Activated naive CD4-positive, alpha-beta T cell treated with anti-CD3 and anti-CD28 coated beads, Interleukin-2, amount 50 U/mL, for 72 hours (primary cell): ENCODE results near the gene POLE4. TPM values are rescaled to one million over a fixed set of nuclear protein-coding genes. Genes with fewer than 3 reads are reported as not detected.

Source experiments
- ATAC-seq, 2 donors: fragments of 150-1000 bp; cut with Tn5 transposase; 2 replicates each; pipeline ENCODE4 v1.10.0; 2021; ENCODE audit warnings: mild to moderate bottlenecking in 2 of 2, moderate library complexity in 2 of 2
- DNase-seq, 2 donors: peaks; one replicate each; pipeline ENCODE4 v3.0.0; 2021 to 2022; ENCODE audit warnings: low spot score in 2 of 2
- H3K27ac Mint-ChIP-seq, 2 donors: one replicate each; pipeline ENCODE4 v1.8.0; 2022; ENCODE audit warnings: mild to moderate bottlenecking in 2 of 2, mixed read lengths in 2 of 2
- H3K36me3 Mint-ChIP-seq, 2 donors: one replicate each; pipeline ENCODE4 v1.8.0; 2022; ENCODE audit warnings: mixed read lengths in 2 of 2
- H3K9me3 Mint-ChIP-seq, 2 donors: one replicate each; pipeline ENCODE4 v1.8.0; 2022; ENCODE audit warnings: mixed read lengths in 2 of 2
- total RNA-seq, 2 donors: library from RNA; stranded (reverse); gene quantifications; one replicate each; pipeline ENCODE4 v1.2.3, GENCODE V29; 2022

POLE4 gene, protein sequence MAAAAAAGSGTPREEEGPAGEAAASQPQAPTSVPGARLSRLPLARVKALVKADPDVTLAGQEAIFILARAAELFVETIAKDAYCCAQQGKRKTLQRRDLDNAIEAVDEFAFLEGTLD
- total RNA-seq = 10 to 100 TPM; 47.0 to 51.8 TPM

- Mint-ChIP-seq H3K36me3 (peaks cover 37 to 51% of the 10 kb centered on the region in 2 donors), H3K9me3 (peaks cover 3 to 4% of the 10 kb centered on the region in 2 donors), H3K27ac (peak within 1 kb of the TSS; percentile 92 to 95)
- ATAC-seq (peak; percentile 89 to 91), DNase-seq (peak; percentile 90 to 94)
Measured at GRCh38 chr2:74958274-74959105, at the start of gene POLE4. Gene POLE4 (plus strand): TSS chr2:74958643. CDS start chr2:74958680, 37 bp downstream.

GRCh38 chr2:74908748-74909444 lies 49.5 kb upstream of the POLE4 start:
- H3K27ac Mint-ChIP-seq = no peak overlapping the region
- DNase-seq (no peak), ATAC-seq (no peak)
- H3K36me3 Mint-ChIP-seq = no peaks in the 10 kb centered on the region
- no peaks in the 10 kb centered on the region for H3K9me3 Mint-ChIP-seq

GRCh38 chr2:74910245-74910644 lies 48.2 kb upstream of the POLE4 start:
- Mint-ChIP-seq H3K27ac (no peak overlapping the region), H3K9me3 (no peaks in the 10 kb centered on the region), H3K36me3 (no peaks in the 10 kb centered on the region)
- ATAC-seq (no peak), DNase-seq (no peak)

DNA sequence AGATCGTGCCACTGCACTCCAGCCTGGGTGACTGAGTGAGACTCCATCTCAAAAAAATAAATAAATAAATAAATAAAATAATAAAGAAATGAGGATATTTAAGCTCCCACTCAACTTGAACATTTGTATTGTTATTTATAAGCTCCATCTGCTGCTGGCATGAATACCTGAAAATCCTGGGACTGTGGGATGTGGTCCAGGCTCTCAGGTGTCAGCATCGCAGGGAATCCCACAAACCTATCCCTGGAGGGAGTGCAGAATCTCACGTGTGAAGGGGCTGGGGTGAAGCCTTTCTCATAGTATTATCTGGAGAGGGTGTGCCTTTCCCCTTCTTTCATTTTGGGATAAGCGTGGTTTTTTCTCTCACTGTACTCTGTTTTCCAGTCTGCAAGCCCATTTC lies 47.4 kb upstream of the POLE4 start:
- Mint-ChIP-seq H3K9me3 (no peaks in the 10 kb centered on the region), H3K27ac (no peak overlapping the region), H3K36me3 (no peaks in the 10 kb centered on the region)
- DNase-seq (no peak), ATAC-seq (no peak)

DNA sequence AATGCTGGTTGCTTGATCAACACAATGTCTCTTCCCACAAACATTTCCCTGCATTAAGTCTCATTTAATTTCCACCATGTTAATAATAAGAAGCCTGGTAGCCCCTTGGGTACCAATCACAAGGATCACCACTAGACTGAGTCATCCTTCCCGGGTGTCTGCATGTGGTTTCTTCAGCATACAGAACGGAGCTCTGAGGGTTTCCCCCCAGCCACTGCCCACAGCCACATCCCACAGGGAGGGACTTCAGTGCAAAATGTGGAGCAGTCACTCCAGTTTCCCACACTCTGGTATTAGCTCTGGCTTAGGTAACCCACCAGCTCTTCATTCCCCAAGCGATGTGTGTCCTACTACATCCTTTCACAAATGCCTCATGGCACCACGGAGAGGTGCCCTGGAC lies 42.7 kb upstream of the POLE4 start:
- ATAC-seq (peak; percentile 70 to 94), DNase-seq (peak; percentile 14 to 61)
- Mint-ChIP-seq H3K36me3 (no peaks in the 10 kb centered on the region), H3K27ac (no peak overlapping the region), H3K9me3 (no peaks in the 10 kb centered on the region)

DNA sequence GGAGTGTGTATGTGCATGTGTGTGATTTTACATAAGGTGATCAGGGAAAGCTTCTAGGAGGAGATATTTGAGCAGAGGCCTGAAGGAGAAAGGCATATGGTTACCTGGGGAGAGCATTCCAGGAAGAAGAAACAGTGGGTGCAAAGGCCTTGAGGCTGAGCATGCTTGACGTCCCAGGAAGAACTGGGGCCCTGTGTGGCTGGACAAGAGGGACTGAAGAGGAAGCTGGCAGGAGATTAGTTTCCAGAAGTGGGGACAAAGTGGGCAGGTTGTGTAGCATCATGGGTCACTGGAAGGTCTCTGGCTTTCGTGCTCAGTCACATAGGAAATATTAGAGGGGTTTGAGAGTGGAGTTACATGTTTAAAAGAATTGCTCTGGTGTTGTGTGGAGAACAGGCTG lies 42.0 kb upstream of the POLE4 start:
- H3K9me3 Mint-ChIP-seq = no peaks in the 10 kb centered on the region
- ATAC-seq (no peak), DNase-seq (no peak)
- H3K27ac Mint-ChIP-seq = no peak overlapping the region
- no peaks in the 10 kb centered on the region for H3K36me3 Mint-ChIP-seq

- no peak for ATAC-seq
- Mint-ChIP-seq H3K36me3 (no peaks in the 10 kb centered on the region), H3K27ac (no peak overlapping the region), H3K9me3 (no peaks in the 10 kb centered on the region)
- no peak for DNase-seq
Measured at GRCh38 chr2:74917702-74918619, 40.5 kb upstream of the POLE4 start.

DNA sequence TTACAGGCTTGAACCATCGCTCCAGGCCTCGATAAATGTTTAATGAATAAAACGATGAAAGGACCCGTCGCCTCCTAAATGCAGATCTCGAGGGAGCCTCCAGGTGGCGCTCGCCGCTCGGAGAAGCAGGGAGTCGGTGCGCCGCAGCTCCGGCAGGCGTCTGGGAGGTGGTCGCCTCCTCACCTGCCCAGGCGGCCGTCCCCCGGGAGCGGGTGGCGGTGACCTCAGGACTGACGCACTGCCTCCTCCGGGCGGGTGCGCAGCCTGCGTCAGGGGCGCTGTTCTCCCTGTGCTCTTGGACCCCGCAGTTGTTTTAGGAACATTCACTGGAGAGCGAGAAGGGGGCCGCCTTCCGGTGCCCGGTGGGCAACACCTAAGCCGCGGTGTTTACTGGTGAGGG lies 38.6 kb upstream of the POLE4 start:
- Mint-ChIP-seq H3K9me3 (no peaks in the 10 kb centered on the region), H3K36me3 (no peaks in the 10 kb centered on the region), H3K27ac (no peak overlapping the region)
- ATAC-seq (peak; percentile 42 to 74), DNase-seq (peak; percentile 71 to 80)

DNA sequence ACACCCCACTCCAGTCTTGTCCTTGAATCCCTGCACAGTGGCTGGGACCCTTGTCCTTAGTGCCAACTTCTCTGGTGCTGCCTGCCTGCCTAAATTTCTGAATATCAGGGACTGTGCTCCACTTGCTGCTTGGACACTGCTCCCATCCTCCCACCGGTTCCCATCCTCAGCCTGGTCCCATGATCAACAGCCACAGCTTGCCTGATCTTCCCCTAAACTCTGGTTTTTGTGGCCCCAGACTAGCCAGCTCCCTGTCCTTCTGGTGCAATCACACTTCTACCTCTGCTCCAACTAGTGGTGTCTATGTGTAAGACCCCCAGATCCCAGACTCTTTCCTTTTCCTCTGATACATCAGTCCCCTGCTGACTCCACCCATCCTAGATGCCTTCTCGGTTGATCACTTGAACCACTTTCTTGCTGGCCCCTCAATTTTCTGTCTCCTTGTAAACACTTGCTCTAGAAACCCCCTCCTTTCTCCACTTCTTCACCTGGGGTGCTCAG lies 37.2 kb upstream of the POLE4 start:
- no peak overlapping the region for H3K27ac Mint-ChIP-seq
- DNase-seq (no peak), ATAC-seq (no peak)
- H3K36me3 Mint-ChIP-seq = no peaks in the 10 kb centered on the region
- H3K9me3 Mint-ChIP-seq = no peaks in the 10 kb centered on the region

- DNase-seq (no peak), ATAC-seq (no peak)
- Mint-ChIP-seq H3K36me3 (no peaks in the 10 kb centered on the region), H3K9me3 (no peaks in the 10 kb centered on the region), H3K27ac (no peak overlapping the region)
Measured at GRCh38 chr2:74922592-74923227, 35.7 kb upstream of the POLE4 start.

DNA sequence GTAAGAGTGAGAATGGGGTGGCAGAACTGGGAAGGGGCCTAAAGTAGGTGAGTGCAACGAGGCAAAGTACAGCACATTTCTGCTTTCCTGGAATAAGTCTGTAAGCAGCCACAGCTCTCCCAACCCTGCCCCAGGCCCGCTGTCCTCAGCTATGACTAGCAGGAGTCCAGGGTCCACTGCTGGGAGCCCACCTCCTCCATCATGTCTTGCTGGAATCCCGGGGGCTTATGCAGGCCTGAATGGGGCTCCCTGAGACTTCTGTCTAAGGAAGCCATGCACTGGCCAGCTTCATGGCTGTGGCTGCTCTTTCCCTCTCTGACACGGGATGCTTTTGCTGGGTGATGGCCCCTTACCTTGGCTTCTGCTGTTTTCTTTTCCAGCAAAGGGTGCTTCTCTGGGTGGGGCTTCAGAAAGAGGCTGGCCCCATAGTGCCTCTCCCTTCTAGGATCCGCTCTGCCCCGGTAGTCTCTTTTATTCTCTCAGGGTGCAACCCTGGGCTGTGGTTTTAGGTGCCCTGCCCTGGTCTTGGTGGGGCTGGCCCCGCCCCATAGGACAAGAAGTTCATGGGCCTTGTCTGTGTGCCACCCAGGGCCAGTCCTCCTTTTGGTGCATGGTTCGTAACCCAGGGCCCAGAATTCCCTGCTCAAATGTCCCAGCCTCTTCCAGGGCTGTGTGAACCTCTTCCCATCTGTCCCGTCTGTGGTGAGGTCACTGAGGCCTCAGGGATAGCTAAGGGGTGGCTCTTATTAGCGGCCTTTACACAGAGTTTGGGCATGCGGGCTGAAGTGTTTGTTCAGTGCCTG lies 33.8 kb upstream of the POLE4 start:
- ATAC-seq (no peak), DNase-seq (no peak)
- Mint-ChIP-seq H3K9me3 (peaks cover 4 to 8% of the 10 kb centered on the region in 2 donors), H3K36me3 (peaks cover 8 to 11% of the 10 kb centered on the region in 2 donors), H3K27ac (no peak overlapping the region)

DNA sequence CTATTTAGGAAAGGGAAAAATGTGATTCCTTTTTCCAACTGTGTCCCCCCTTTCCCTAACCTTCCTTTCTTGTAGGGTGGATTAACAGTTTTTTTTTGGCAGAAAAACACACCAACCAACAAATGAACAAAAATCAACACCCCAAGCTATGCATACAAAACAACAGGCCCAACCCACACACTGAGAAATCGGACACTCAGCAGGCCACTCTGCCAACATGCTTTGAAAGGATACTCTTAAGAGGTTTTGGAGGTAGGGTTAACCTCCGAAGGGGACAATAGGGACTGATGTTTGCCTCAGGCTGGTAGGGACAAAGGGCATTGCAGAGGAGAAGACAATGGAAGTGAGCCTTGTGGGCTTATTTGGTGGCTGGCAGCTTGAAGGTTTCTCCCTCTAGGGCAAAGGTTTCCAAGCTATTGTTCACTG lies 33.1 kb upstream of the POLE4 start:
- ATAC-seq (no peak), DNase-seq (no peak)
- Mint-ChIP-seq H3K27ac (no peak overlapping the region), H3K36me3 (peaks cover 11 to 14% of the 10 kb centered on the region in 2 donors), H3K9me3 (peaks cover 4 to 8% of the 10 kb centered on the region in 2 donors)

DNA sequence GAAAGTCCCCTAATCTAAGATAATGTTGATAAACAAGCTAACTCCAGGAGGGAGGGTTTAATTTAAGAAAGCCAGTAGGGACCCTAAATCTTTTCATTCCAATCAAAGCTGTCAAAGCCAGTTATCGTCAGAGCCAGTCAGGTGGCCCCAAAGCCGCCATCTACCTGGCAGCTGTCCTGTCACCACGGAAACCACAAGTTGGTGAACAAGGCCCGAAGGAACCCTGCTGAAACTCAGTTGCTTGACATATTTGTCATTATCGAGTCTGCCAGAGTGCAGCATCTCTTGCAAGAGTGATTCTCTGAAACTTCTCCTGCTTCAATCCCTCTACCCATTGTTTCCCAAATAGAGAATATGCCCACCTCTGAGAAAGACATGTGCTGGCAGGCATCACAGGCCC lies 30.8 kb upstream of the POLE4 start:
- no peak overlapping the region for H3K27ac Mint-ChIP-seq
- H3K9me3 Mint-ChIP-seq = peaks cover 4 to 8% of the 10 kb centered on the region in 2 donors
- ATAC-seq (no peak), DNase-seq (no peak)
- peaks cover 14 to 17% of the 10 kb centered on the region in 2 donors for H3K36me3 Mint-ChIP-seq

DNA sequence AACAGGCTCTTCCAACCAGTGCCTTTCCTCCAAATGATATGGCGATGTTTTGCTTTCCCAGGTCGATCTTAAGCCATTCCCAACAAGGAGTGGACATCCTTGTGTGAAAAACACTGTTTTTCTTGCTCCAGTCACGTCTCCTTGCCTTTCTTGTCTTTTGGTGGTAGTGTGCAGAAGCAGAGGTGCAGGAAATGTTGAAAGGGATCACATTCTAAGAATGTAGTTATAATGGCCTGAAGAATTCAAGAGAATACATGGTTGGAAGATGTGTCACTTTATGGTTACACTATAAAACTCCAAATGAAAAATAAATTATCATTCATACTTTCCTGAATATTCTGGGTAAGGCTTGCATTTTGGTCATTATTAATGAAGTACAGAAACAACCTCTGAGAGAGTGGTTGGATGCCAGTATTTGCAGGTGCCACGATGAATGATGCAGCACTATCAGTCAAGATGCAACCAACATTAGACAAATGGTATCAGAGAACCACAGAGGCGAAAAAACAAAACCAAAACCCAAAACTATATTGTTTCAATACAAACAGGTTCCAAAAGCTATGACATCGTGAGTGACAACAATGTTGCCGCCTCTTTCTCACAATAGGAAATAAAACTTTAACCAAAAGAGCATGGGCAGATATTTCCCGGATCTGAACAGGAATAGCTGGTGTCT lies 27.5 kb upstream of the POLE4 start:
- no peak for ATAC-seq
- no peak overlapping the region for H3K27ac Mint-ChIP-seq
- peaks cover 4 to 8% of the 10 kb centered on the region in 2 donors for H3K9me3 Mint-ChIP-seq
- no peak for DNase-seq
- H3K36me3 Mint-ChIP-seq = peaks cover 14 to 22% of the 10 kb centered on the region in 2 donors

DNA sequence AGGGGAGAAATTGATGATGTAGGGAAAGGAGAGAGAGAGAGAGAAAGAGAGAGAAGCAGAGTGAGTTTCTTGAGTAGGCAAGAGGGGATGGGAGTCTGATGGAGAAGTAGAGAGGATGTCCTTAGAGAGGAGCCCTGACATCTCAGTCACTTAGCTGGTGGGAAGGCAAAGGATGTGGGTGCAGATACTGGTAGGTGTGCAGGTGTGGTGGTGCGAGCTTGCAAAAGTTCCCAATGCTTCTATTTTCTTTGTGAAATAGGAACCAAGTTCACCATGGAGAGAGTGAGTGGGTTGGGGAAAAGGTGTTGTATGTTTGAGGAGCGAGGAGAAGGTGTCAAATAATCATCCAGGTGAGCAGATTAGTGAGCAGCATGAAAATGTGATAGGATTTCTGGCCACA lies 26.5 kb upstream of the POLE4 start:
- Mint-ChIP-seq H3K9me3 (peaks cover 4 to 8% of the 10 kb centered on the region in 2 donors), H3K27ac (no peak overlapping the region), H3K36me3 (peaks cover 16 to 22% of the 10 kb centered on the region in 2 donors)
- ATAC-seq (no peak), DNase-seq (no peak)
